ENCODE measurements around the gene AMELX.

Gene AMELX

DNA sequence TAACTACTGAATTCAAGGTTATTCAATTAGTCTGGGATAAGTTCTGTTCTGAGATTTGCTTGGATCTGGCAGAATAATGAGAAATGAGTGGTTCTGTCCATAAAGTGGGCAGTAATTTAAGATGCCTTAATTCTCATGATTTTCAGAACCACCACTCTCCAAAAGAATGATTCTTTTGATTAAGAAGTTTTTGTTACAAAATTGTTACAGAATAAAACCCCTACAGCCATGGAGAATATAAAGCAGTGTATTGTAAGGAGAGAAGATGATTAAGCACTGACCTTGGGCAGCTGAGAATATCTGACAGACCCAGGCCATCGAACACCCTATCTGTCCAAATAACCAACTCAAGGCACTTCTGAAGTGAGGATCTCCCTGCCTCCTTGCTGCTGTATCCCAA is 12.4 kb downstream of the AMELX start:
- in situ Hi-C loops (cut with MboI; ENCODE audit: low sequenced_read_pairs): no loop called here

DNA sequence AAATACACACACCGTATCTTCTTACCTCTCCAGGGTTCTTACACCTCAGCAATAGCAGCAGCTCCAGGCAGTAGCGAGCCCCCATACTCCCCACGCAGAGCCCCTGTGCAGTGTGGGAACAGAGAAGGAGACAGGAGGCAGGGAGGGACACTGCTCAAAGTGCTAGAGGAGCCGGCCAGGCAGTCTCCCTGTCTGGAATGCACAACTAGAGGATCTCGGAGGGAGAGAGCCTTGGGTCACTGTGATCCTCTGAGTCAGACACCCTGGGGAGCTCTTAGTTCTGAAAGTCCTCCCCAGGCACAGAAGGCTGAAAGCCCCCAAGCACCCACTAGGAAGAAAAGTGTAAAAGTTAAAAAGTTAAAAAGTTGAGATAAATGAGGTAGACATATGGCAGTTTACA is 16.0 kb downstream of the AMELX start:
- in situ Hi-C loops (cut with MboI; ENCODE audit: low sequenced_read_pairs): no loop called here

DNA sequence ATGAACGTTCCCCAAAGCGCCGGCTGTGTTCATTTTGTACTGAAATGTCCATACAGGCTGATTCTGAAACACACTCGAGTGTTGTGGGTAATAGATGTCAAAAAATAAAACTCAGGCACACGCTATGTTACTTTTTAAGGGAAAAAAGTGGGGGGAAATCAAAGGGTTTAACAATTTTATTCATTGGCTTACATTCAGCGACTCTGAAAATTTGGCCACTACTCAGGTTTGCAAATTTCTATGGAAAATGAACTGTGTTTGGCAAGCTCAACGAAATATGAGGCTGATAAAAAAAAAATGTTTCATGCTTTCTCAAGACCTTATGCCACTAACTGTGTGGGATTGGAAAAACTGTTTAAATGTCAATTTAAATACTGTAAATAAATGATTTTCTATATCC is 18.5 kb downstream of the AMELX start:
- in situ Hi-C loops (cut with MboI; ENCODE audit: low sequenced_read_pairs): no loop called here

DNA sequence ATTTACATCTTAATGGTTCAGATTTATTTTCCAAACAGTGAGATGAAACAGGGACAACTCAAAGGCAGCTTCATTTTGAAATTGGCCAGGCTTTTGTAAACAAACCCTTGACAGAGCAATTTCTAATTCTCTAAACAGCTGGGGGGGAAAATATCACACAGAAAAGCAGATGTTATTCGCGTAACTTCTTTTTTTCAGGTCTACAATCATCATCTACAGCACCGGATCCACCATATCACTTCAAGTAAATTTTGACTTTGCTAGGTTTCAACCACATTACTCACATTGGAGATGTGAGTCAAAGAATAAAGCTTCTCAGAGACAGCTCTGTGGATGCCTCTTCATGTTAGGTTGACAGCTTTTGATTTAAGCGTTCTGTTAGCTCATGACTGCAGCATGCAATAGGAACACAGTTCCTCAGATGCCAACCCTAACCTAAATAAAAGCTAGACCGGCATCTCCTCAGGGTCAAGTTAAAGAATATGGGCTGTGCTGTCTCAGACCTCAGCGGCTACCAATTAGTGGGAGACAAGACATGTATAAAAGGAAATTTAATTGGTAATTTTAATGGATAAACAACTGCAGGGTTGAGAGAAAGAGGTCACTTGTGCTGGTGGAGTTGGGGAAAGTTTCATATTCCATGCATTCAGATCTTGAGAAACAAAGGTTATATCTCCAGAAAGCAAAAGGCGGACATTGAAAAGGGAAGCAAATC is 26.8 kb downstream of the AMELX start:
- in situ Hi-C loops (cut with MboI; ENCODE audit: low sequenced_read_pairs): no loop called here

DNA sequence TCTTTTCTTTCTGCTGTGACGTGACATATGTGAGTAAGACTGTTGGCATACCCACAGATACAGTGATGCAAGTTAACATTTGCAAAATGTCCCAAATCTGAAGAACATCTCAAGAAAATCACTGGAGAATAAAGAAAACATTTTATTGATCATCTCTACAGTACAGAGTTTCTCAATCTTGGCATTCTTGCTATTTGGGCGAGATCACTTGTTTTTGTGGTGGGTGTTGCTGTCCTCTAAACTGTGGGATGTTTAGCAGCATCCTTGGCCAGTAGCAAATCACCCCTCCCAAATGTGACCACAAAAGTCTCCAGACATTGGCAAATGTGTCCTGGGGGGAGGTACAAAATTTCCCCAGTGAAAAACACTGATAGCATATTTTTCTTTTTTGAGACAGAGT is 28.8 kb downstream of the AMELX start:
- in situ Hi-C loops (cut with MboI; ENCODE audit: low sequenced_read_pairs): no loop called here

DNA sequence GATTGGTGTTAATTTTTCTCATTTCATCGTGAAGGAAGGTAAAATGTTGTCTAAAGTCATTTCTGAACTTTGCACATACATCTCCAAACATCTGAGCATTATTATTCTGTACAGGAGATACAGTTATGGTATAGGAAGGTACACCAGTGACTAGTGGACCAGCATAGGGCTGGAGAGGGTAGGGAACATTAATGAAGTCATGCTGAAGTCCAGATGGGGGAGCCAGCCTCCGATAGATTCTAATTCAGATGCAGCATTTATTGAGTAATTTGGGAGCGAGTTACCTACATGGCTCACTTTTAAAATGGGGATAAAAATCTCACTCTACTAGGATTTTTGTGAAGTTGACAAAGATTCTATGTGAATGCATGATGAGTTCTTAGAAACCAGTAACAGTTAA is 34.9 kb downstream of the AMELX start:
- in situ Hi-C loops (cut with MboI; ENCODE audit: low sequenced_read_pairs): no loop called here

DNA sequence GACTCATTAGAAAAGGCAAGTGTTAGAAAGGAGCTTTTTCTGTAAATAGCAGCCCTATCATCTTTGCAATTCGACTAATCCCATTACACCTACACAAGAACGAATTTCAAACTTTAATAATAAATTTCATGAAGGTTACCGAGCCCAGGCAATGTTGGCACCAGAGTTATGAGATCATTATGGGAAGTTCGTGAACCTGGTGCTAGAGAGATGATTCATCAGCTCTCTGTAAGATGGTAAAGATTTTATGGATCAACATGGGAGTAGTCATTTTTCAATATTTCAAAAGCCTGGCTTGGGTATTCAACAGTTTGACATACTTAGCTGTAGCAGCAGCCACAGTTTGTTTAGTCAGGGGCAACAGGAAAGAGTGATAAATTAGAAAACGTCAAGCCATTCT is 35.8 kb downstream of the AMELX start:
- in situ Hi-C loops (cut with MboI; ENCODE audit: low sequenced_read_pairs): no loop called here

DNA sequence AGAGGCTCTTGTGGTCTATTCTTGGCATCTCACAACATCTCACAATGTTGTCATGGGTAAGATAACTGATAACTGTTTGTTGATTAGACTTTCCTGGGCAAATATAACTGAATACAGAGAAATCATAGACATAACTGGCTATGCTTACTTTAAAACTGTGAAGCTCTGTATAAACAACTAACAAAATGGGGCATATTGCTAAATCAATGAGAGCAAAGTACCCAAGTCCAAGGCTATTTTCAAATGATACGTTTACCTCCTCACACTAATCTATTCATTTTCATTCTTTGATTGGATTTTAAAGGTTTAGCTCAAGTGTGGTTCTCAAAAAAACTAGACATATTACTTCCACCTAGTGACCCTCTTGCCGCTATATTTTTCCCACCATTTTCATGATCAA is 38.6 kb downstream of the AMELX start:
- in situ Hi-C loops (cut with MboI; ENCODE audit: low sequenced_read_pairs): no loop called here

DNA sequence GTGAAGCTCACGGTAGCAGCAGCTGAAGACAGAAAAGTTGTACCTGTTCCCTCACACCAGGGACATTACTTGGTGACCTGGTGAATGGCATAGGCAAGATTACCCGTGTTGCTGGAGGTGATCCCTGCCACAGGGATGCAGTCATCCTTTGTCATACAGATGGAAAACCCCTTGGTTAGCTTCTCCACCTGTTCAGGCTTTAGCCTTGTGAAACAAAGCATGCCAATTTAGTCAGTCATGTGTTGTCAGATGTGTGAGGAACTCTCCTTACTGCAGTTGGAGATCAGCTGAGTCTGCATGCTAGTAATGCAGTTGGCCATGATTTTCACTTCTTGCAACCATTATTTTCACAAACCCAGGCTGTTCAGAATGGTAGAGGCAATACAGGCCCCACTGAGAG is 41.0 kb downstream of the AMELX start:
- in situ Hi-C loops (cut with MboI; ENCODE audit: low sequenced_read_pairs): no loop called here

DNA sequence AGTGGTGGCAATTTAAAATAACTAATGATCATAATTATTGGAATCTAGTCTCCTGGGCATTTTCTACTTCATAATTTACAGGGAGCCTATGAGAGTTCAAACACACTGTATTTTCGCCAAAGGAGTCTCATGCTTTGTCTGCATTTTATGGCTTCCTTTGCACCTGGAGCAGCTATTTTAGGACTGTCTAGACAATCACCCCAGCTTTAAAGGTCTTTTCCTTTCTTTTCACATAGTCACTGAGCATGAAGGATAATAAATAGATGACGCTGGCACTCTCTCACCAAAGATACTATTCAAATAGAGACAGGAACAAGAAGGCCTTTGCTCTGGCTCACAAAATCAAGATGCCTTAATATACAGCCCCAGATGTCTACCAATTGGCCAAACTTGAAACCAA is 43.0 kb downstream of the AMELX start:
- in situ Hi-C loops (cut with MboI; ENCODE audit: low sequenced_read_pairs): no loop called here

DNA sequence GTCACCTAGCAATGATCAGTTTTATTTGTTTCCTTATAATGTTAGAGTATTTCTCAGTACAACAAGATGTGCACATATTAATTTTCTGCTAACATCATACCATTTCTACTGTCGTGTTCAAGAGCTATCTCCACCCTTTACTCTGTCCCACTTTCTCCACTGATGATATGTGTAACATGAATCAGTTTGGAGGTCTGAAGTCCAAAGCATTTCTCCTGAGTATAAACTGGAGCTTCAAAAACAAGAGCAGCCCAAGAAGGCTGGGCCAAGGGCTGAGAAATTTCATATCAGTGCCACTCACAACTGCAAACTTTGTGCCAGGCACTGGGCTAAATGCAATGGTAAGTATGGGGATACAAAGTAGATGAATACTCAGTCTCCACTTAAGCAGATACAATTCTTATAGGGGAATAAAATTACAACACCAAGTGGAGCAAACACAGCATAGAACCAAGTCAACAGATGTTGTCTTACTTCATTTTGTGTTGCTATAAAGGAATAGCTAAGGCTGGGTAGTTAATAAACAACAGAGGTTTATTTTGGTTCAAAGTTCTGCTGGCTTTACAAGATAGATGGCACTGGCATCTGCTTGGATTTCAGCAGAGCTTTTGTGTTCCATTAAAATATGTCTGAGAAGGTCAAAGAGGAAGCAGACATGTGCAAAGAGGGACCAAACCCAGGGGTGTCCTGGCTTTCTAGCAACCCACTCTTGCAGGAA is 44.2 kb downstream of the AMELX start:
- in situ Hi-C loops (cut with MboI; ENCODE audit: low sequenced_read_pairs): no loop called here

DNA sequence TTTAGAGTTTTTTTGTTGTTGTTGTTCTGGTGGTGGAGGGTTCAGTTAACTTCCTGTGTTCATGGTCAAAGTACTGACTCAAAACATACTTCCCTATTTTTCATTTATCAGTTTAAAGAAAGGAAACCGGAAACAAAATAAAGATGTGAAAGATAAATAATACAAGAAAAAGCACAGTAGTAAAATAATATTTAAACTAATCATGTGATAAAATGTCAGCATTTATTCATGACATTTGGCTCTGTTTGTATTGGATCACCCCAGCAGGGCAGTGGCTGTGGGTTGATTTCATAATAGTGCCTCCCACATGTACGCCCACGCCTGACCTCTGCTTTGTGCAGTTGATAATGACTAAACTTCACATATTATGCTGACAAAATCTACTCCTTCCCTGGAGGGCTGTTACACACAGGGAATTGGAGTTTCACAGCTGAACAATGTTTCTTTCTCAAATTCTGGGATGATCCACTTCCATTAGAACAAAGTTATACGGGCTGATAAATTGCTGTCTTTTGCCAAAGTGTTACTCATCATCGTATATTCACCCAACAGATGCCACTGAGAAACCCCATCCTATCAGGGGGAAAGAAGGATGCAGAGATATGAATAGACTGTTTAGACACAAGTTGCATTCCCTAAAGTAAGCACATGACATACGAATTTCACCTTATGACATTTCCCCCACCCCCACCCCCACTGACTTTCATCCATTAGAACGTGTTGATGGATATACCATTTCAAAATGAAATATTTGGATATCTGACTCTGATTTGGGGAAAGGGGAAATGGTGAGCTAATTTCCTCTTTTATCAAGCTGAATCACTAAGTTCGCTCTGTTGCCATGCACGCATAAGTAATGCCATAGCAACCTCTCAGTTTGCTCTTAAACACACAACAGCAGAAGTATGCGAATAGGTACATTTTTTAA is 48.3 kb downstream of the AMELX start:
- in situ Hi-C loops (cut with MboI; ENCODE audit: low sequenced_read_pairs): no loop called here

DNA sequence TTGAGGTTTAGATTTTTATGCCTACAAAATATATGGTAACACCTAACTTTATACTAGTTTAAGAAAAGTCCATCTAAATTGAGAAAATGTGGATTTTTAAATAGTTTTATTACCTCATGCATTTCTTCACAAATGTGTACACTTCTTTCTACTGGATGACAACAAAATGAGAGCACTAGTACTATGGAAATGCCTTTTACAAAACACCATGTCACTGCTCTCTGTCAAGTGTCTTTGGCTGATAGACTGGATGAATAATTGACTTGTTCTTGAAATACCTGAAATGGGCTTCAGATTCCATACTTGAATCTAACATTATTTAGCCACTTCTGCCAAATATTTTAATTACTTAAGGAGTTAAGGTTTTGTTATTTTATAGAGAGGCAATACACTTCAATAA is 49.5 kb downstream of the AMELX start:
- in situ Hi-C loops (cut with MboI; ENCODE audit: low sequenced_read_pairs): no loop called here

DNA sequence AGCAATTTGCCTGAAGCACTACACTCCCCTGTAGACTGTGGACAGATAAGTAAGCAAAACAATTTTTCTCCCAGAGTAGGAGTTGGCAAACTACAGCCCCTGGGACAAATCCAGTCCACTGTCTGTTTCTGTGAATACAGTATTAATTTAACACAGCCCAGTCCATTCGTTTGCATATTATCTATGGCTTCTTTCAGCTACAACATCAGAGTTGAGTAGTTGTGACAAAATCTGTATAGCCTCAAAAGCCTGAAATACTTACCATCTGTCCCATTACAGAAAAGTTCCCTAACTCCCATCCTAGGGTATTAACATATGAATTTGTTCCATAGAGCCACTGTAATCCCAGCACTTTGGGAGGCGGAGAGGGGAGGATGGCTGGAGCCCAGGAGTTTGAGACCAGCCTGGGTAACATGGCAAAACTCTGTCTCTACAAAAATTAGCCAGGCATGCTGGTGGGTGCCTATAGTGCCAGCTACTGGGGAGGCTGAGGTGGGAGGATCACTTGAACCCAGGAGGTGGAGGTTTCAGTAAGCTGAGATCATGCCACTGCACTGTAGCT is 53.0 kb downstream of the AMELX start:
- in situ Hi-C loops (cut with MboI; ENCODE audit: low sequenced_read_pairs): no loop called here

DNA sequence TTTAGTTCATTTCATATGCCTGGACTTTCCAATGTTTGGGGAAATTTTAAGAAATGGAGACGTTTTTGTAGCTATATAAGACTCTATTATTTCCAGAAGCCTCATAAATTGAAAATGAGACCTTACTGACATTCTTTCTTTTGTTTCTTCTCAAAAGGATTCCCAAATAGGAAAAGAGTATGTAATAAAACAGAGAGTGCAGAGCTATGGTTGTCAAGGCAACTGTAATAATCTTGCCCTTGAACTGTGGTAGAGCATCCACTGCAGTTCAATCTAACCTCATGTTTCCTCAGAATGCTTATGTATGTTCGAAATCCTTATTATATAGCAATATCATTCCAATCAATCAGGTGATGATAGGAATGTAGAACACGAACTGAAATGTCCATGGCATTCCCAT is 54.1 kb downstream of the AMELX start:
- in situ Hi-C loops (cut with MboI; ENCODE audit: low sequenced_read_pairs): no loop called here

DNA sequence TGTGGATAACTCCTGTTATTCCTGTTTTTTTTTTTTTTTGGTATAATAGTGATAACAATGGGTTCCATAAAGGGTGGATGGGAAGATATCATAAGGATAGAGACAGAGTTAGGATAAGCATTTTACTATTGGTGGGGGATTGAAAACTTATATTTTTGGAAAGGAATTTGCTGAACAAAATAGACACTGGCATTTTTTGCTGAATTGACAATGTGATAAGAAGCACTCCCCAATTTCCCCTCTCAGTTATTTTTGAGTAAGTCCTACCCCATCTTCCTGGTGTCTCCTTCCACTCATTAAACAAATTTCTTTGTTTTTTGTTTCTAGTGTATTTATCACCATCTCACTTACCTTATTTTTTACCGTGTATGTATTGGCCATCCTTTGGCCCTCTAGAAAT is 55.8 kb downstream of the AMELX start:
- in situ Hi-C loops (cut with MboI; ENCODE audit: low sequenced_read_pairs): no loop called here

DNA sequence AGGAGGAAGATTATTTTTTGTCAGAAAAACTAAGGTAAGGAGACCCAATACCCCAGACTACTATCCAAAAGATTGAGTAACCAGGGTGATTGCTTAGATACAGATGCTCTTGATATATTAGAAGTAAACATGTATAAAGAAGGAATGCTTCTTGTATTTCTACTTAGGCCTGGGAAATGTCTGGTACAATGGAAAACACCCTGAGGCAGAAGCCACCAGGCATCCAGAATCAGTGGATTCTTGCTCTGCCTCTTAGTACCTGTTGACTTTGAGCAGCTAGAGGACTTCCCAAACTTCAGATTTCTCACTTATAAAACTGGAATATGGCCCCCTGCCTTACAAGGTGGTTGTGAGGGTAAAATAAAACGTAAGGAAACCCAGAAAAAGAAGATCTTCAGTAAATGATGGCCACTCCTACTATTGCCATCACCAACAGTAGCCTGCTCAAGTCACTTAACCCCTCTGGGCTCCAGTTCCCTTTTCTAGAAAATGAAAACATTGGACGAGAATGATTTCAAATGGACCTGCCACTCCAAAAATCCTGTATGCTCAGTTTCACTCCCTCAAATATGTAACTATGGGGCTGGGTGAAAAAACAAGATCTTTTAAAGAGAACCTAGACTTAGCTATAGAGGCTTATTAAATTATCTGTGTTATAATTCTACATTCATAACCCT is 56.6 kb downstream of the AMELX start:
- in situ Hi-C loops (cut with MboI; ENCODE audit: low sequenced_read_pairs): no loop called here
